GM12874 (cell line): Measurements from ENCODE around the gene ACMSD.

ENCODE experiments used
- TF ChIP-seq, protein P1 (sequence below): IDR thresholded peaks from 2 replicates; pipeline ENCODE4 v1.5.1; 2011; ENCODE audit warnings: low read depth, mild to moderate bottlenecking, control low read depth, low read length, moderate library complexity; ENCODE audit not compliant: insufficient read depth

The ACMSD gene

DNA sequence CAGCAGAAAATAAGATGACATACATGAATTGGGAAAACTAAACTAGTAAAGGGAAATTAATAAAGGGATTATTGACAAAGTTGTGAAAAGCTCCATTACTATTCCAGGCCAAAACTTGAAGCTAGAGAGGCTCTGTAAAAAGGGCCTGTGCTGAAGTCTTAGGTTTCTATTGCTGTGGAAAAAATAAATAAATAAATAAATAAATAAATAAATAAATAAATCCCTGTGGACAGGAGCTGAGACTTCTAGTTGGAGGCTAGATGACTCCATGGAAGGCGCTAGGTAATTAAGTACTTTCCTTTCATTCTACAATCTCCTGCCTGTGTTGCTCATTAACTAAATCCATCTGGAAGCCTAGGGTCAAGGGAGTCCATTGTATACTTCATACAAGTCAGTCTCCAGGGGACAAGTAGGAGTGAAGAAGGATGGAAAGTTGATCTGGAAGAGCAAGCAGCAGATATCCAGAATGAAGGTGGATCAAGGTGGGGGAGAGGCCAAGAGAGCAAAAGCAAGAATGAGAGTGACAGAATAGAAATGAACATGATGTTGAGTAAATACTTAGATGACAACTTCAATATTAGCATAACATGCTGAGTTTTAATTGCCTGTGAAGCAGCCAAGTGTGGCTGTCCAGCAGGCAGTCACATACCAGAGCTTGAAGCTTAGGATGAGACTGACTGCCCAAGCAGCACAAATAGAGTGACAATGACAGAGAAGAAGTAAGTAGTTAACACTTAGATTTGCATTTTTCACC, 54.0 kb downstream of the ACMSD start:
- TF ChIP-seq, protein P1, sequence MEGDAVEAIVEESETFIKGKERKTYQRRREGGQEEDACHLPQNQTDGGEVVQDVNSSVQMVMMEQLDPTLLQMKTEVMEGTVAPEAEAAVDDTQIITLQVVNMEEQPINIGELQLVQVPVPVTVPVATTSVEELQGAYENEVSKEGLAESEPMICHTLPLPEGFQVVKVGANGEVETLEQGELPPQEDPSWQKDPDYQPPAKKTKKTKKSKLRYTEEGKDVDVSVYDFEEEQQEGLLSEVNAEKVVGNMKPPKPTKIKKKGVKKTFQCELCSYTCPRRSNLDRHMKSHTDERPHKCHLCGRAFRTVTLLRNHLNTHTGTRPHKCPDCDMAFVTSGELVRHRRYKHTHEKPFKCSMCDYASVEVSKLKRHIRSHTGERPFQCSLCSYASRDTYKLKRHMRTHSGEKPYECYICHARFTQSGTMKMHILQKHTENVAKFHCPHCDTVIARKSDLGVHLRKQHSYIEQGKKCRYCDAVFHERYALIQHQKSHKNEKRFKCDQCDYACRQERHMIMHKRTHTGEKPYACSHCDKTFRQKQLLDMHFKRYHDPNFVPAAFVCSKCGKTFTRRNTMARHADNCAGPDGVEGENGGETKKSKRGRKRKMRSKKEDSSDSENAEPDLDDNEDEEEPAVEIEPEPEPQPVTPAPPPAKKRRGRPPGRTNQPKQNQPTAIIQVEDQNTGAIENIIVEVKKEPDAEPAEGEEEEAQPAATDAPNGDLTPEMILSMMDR = no peak

DNA sequence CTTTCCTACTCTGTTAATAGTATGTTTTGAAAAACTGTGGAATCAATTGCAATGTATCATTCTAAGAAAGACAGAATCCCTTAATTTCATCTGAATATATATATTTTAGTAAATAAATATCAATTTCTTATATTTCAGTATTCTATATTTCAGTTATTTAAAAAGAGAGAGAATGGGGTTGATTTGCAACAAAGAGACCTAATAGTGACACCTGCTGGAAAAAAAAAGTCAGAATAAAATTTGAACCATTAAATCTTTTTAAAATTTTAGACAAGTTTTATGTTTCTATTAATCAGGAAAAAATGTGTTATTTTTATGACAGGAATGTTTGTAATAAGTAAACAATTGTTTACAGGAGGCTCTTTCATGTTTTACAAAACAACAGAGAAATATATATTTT, 59.5 kb downstream of the ACMSD start:
- TF ChIP-seq, protein P1 = no peak

DNA sequence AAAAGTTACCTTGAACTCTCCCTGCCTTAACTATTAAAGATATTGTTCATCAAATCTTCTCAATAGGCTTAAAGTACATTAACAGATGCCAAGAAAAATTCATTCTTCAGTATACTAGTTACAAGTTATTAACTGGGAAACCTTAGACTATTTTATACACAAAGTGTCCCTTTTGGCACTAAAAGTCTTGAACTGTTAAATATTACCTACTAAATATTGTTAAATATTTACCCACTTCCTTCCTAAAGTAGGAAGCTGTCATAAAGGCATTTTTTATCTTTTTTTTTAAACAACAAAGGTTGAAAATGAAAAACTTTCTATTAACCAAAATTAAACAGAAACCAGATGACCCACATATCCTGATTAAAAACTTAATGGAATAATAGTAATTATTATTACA, 60.8 kb downstream of the ACMSD start:
- TF ChIP-seq, protein P1 = no peak

DNA sequence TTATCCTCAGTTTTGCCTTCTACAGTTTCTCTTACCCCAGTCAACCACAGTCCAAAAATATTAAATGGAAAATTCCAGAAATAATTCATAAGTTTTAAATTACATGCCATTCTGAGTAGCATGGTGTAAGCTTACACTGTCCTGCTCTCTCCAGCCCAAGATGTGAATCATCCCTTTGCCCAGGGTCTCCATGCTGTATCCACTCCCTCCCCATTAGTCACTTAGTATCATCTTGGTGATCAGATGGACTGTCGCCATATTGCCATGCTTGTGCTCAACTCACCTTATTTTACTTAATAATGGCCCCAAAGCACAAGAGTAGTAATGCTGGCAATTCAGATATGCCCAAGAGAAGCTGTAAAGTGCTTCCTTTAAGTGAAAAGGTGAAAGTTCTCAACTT, 61.7 kb downstream of the ACMSD start:
- TF ChIP-seq, protein P1 = no peak

DNA sequence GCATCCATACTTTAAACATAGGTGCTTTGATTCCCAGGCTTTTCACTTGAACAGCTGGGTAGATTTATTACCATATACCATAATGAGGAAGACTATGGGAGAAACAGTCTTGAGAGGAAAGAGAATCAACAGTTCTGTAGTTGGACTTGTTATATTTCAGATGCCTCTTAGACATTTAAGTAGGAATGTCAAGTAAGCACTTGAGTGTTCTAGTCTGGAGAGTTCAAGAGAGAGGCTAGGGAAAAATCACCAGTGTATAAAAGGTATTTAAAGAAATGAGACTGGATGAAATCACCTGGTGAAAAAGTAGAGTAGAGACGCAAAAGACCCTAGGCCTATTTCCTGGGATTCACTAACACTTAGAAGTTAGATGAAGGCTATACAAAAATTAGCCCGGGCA, 66.8 kb downstream of the ACMSD start:
- TF ChIP-seq, protein P1 = no peak

DNA sequence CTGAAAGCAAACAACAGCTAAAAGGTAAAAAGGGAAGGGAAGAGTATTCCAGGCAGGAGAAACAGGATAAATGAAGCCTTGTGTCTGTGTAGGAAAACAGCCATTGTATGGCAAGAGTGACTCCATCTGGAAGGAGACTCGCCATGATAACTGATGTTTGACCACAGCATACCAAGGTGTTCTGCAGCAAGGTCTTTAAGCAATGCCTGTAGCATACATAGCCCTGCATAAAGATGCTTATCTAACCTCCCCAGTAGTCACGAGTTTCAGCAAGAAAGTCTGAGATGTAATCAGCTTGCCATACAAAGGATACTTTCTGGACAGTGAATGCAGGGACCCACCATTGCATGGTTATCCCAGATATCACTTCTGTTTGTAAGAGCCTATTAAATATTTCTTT, 68.3 kb downstream of the ACMSD start:
- TF ChIP-seq, protein P1 = no peak

DNA sequence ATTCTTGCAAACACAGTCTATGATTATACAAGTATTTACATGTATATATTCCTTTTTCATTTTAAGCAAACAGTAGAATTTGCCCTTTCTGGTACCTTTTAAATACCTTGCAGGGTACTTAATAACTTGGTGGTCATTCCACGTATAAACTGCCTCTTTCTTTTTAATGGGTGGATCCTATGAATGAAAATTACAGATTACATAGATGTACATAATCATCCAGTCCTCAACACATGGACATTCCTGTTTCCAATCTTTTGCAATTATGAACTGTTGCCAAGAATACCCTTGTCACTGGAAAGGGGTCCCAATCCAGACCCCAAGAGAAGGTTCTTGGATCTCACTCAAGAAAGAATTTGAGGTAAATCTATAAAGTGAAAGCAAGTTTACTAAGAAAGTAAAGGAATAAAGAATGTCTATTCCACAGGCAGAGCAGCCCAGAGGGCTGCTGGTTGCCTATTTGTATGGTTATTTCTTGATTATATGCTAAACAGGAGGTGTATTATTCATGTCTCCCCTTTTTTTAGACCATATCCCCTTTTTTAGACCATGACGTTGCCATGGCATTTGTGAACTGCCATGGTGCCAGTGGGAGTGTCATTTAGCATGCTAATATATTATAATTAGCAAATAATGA, 72.5 kb downstream of the ACMSD start:
- TF ChIP-seq, protein P1 = no peak
